Stimulated activated CD4-positive, alpha-beta T cell treated with anti-CD3 and anti-CD28 coated beads, Interleukin-15, amount 100 ng/mL, for 1 hour (primary cell): ENCODE results near the gene SNRPA.

Experiments used
- DNase-seq, 2 donors: peaks; one replicate each; pipeline ENCODE4 v3.0.0-alpha.2; 2020; ENCODE audit warnings: low read depth in 1 of 2, low spot score in 1 of 2

SNRPA gene

GRCh38 chr19:40750874-40751537 is at the start of gene SNRPA:
Gene SNRPA (plus strand): TSS chr19:40751203. CDS start chr19:40751409, 206 bp downstream.
- DNase-seq = peak; percentile 85 to 93

DNA sequence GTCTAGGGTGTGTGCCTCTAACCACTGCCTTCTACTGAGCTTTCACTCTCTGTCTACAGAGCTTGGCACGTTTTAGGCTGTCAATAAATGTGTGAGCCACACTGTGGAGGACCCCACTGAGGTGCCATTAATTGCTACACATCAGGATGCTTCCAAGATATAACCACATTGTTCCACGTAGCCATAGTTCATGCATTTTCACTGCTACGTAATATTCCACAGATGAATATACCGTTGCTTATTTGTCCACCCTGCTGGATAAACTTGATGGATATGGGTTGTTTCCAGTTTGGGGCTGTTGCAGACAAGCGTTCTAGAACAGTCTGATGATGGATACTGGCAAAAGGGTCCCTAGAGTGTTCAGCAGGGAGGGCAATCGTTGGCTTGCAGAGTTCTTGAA is 49.2 kb upstream of the SNRPA start:
- no peak for DNase-seq

DNA sequence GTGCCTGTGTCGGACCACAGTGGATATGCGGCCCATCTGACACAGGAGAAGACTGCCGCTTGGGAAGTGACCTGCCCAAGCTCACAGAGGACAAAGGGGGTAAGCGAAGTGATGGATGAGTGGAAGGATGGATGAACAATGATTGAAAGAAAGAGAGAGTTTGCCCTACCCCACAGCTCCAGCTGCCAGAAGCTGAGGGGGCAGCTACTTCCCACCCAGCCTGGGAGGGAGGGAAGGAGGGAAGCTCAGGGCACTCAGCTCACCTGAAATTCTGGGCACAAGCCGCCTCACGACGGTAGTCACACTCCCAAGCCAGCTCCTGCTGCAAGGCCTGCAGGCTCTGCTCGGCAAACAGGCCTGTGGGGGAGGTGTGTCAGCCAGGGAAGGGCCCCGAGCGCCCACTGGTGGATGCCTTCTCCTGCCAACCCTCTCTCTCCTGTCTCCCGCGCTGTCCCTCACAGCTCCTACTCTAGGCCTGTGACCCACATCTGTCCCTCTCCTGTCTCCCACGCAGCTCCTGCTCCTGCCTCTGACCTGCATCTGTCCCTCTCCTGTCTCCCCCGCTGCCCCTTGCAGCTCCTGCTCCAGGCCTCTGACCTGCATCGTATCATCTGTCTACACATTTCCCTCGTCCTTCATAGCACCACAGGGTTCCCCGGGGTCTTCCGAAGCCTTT is 48.5 kb upstream of the SNRPA start:
- no peak for DNase-seq

GRCh38 chr19:40703029-40703755 is 47.8 kb upstream of the SNRPA start:
- no peak for DNase-seq

GRCh38 chr19:40704491-40705361 is 46.3 kb upstream of the SNRPA start:
- DNase-seq = no peak

- no peak for DNase-seq
Measured at GRCh38 chr19:40705362-40705651, 45.7 kb upstream of the SNRPA start.

DNA sequence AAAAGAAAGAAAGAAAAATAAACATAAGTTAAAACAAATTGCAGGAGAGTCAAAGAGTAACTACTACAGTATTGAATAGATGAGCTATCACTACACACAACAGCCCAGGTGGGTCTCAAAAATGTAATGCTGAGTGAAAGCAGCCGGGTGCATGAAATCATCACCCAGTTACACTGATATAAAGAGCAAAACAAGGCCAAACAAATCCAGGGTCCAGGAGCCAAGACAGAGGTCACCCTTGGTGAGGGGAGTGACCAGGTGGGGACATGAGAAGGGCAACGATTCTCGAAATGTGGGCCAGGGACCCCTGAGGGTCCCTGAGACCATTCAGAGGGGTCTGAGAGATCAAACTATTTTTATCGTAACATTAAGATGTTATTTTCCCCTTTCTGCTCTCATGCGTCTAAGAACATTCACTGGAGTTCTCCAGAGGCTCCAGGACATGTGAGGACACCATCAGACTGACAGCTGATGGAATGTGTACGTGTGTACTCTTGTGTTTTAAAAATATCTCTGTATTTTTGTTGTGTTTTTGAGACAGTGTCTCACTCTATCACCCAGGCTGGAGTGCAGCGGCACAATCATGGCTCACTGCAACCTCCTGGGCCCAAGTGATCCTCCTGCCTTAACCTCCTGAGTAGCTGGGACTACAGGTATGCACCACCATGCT is 44.9 kb upstream of the SNRPA start:
- no peak for DNase-seq

- DNase-seq = no peak
Measured at GRCh38 chr19:40707615-40708014, 43.4 kb upstream of the SNRPA start.

- no peak for DNase-seq
Measured at GRCh38 chr19:40709817-40710216, 41.2 kb upstream of the SNRPA start.

DNA sequence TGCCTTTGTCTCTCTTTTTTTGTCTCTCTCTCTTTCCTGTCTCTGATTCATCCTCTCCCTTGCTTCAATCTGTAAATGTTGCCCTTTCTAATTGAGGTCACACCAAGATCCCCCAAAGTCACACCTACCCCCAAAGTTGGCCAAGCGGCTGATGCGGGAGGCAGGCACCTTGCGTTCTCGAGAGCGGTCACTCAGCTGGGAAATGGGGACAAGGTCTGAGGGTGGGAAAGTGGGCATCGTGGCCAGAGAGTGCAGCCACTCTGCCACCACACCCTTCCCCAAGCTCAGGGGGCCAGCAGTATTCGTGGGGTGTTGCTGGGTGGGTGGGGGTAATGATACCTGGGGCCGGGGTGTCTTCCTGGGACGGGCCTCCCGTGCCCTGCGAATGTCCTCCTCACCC is 37.1 kb upstream of the SNRPA start:
- DNase-seq = no peak

DNA sequence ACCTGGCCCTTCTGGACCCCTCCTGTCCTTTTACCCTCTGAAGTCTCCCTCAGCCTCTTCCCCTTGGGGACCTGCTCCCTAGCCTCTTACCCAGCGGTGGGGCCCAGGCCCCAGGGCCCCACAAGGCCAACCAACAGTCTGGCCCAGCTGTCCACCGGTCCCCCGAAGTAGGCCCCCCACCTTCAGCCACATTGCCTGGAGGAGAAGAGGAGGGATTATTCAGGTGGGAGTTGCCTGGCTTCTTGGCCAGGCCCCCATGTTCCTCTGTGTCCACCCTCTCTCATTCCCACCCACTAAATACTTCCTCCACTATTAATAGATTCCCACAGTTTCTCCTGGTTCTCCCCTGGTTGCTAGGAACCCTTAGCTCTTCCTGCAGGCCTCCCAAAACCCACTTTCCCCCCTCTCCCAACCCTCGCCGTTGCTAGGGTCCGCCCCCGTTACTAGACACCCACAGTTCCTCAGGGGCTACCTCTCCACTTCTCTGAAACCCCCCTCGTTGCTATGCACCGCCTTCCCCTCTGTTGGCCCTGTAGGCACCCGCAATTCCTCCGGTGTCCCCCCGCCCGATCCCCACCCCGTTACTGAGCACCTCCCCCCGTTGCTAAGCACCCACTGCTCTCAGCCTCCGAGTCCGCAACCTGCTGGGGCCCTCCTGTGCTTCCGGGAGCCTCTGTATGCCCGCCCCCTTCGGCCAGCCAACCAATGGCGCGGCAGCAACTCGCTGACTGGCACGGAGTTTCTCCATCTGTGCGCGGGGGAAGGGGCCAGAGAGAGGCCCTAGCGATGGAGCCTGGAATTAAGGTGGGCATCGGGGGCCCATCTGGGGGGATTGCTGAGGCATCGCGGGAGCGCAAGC is 36.3 kb upstream of the SNRPA start:
- peak; percentile 80 to 88 for DNase-seq

DNA sequence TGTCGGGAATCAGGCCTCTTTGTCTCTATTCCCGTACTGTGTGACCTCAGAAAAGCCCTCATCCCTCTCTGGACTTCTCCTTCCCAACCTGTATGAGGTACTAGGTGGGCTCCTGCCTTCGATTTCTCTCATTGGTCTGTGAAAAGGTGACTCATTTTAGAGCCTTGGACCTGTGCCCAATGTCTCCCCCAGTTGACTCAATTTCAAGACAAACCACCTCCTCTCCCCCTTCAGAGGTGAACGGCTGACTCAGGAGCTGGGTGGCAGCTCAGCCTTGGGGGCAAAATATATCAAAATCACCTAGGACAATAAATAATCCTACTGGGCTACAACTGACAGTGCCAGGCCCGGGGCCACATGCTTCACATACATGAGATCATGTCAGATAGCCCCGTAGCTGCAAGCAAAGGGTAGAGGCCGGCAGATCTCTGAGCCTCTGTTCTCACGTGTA is 34.9 kb upstream of the SNRPA start:
- peak; percentile 37 to 40 for DNase-seq

DNA sequence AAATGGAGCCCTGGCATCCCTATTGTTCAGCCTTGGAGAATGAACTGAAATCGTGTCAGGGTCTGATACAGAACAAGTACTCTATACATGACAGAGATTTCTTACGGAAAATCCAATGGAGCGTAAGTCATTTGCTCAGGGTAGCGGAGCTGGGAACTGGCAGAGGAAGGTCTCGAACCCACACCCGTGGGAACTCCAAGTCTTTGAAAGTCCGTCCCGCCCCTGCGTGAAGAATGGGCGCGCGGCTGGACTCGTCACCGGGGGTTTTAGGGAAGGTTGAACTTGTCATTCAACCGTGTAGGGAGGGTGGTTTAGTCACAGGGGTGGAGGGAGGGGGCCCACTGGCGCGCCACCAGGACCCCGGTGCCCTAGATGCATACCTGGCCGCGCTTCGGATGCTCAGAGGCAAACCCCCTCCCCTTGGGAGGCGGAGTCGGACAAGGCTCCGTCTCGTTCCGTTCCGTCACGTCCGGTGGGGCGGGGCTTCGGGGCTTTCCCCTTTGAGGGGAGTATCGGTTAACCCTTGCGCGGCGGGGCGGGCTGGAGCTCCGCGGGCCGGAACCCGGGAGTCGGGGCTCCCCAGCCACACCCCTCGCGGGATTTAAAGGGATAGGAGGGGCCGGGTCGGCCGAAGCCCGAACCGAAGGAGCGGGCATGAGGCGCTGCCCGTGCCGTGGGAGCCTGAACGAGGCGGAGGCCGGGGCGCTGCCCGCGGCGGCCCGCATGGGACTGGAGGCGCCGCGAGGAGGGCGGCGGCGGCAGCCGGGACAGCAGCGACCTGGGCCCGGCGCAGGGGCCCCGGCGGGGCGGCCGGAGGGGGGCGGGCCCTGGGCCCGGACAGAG is 34.3 kb upstream of the SNRPA start, which contains the start of the genes COQ8B and ITPKC:
COQ8B (minus strand) TSS at position 405 of the 843 bp plus-strand sequence. CDS start 2,254 bp downstream, outside the sequence.
ITPKC (plus strand) TSS at position 631 of the 843 bp plus-strand sequence; CDS start at position 655, 24 bp downstream.
- peak; percentile 99 to 100 for DNase-seq

DNA sequence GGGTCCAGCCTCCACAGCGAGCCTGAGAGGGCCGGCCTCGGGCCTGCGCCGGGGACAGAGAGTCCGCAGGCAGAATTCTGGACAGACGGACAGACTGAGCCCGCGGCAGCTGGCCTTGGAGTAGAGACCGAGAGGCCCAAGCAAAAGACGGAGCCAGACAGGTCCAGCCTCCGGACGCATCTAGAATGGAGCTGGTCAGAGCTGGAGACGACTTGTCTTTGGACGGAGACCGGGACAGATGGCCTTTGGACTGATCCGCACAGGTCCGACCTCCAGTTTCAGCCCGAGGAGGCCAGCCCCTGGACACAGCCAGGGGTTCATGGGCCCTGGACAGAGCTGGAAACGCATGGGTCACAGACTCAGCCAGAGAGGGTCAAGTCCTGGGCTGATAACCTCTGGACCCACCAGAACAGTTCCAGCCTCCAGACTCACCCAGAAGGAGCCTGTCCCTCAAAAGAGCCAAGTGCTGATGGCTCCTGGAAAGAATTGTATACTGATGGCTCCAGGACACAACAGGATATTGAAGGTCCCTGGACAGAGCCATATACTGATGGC is 33.6 kb upstream of the SNRPA start:
- no peak for DNase-seq

- DNase-seq = no peak
Measured at GRCh38 chr19:40717880-40718773, 32.9 kb upstream of the SNRPA start.

DNA sequence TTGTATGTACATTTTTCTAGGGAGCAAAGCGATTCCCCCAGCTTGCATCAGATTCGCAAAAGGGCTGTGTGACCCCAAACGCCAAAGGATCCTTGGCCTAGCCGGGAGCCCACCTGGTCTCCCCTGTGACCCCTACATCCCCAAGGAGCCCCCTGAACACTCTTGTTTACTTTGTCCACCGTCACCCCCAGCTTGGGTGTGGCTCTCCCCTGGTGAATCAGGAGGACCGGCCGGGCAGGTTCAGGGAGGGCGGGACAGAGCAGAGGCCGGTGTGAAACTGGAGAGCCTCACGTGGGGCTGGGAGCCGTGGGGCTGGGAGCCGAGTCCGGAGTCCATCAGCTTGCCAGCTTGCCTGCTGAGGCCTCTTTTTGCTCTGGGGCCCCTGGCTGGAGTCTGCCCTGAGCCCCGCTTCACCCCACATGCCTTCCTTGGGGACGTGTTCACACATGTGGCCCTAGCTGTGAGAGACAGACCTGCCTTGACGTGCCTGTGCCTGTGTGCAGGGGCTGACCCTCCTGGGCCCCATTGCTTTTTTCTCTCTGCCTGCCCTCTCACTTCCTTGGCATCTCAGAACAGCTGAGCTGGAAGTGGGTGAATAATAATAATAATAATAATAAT is 32.1 kb upstream of the SNRPA start:
- no peak for DNase-seq

GRCh38 chr19:40719414-40719894 is 31.5 kb upstream of the SNRPA start:
- no peak for DNase-seq
